Erythroblast (primary cell): Measurements from ENCODE around the gene KCTD16.

Experiments
- GATA1 ChIP-seq: IDR thresholded peaks from 2 replicates; pipeline ENCODE4 v1.6.1; 2011; ENCODE audit warnings: low read depth, mild to moderate bottlenecking, control low read depth, low read length, moderate library complexity
- POLR2A ChIP-seq: IDR thresholded peaks from 2 replicates; pipeline ENCODE4 v1.6.1; 2011; ENCODE audit warnings: mild to moderate bottlenecking, low read length

DNA sequence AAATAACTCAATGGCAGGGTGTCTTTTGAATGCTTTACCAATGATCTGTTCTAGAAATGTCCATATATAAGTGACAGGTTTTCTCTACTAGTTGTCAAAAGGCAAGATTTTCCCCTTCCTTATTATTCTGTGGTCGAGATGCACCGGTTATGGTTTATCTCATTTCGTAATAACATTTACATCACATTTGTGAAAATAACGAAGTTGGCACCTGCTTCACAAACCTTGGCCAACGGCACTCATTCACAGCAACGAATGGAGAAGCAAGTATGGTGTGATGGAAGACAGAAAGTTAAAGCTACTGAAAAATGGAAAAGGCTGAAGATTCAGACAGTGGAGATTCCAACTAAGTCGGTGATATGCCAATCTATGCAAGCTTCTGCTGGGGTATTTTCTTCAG is 235.8 kb downstream of the KCTD16 start:
- TF ChIP-seq POLR2A (no peak), GATA1 (no peak)
